ENCODE results near the gene TMEM161A.
A peak's percentile ranks its signal among the peaks of the same experiment; 100 is the strongest.
"Not testable (repeated sequence)": the region's sequence is repeated elsewhere in the genome, so short reads cannot be mapped to it uniquely, and the experiment has no call there.

TMEM161A gene

GRCh38 chr19:19138109-19138981, at the start of gene TMEM161A:
Gene TMEM161A (minus strand): TSS chr19:19138478. CDS start chr19:19138428, 50 bp downstream.
- DNase-seq (ENCODE audit: low read depth) = peak; percentile 91

GRCh38 chr19:19186742-19187141, 48.5 kb upstream of the TMEM161A start:
- no peak for DNase-seq (ENCODE audit: low read depth)

GRCh38 chr19:19185853-19186740, 47.8 kb upstream of the TMEM161A start:
- DNase-seq (ENCODE audit: low read depth) = peak; percentile 41

- no peak for DNase-seq (ENCODE audit: low read depth)
These were observed 43.3 kb upstream of the TMEM161A start for GRCh38 chr19:19181488-19181998.

GRCh38 chr19:19179548-19180441, 41.5 kb upstream of the TMEM161A start:
- DNase-seq (ENCODE audit: low read depth) = no peak

- no peak for DNase-seq (ENCODE audit: low read depth)
These were observed 38.7 kb upstream of the TMEM161A start for GRCh38 chr19:19176950-19177349.

- DNase-seq (ENCODE audit: low read depth) = not testable (repeated sequence)
These were observed 35.0 kb upstream of the TMEM161A start for GRCh38 chr19:19173243-19173642.

GRCh38 chr19:19171821-19172532, 33.7 kb upstream of the TMEM161A start:
- no peak for DNase-seq (ENCODE audit: low read depth)

- no peak for DNase-seq (ENCODE audit: low read depth)
These were observed 32.8 kb upstream of the TMEM161A start for GRCh38 chr19:19170873-19171672.

GRCh38 chr19:19170053-19170872, 32.0 kb upstream of the TMEM161A start, which contains the start of gene MEF2B:
Gene MEF2B (minus strand): TSS chr19:19170263. CDS start chr19:19150735, 19,528 bp downstream.
- peak; percentile 49 for DNase-seq (ENCODE audit: low read depth)

GRCh38 chr19:19169236-19170052, 31.2 kb upstream of the TMEM161A start:
- no peak for DNase-seq (ENCODE audit: low read depth)

GRCh38 chr19:19167612-19168011, 29.3 kb upstream of the TMEM161A start:
- no peak for DNase-seq (ENCODE audit: low read depth)

GRCh38 chr19:19165396-19165795, 27.1 kb upstream of the TMEM161A start:
- DNase-seq (ENCODE audit: low read depth) = no peak

GRCh38 chr19:19162495-19162894, 24.2 kb upstream of the TMEM161A start:
- DNase-seq (ENCODE audit: low read depth) = no peak

GRCh38 chr19:19160461-19161035, 22.3 kb upstream of the TMEM161A start:
- DNase-seq (ENCODE audit: low read depth) = no peak

- no peak for DNase-seq (ENCODE audit: low read depth)
These were observed 21.3 kb upstream of the TMEM161A start for GRCh38 chr19:19159534-19159933.

GRCh38 chr19:19157808-19158207, 19.5 kb upstream of the TMEM161A start:
- DNase-seq (ENCODE audit: low read depth) = no peak

Data from stimulated activated CD8-positive, alpha-beta memory T cell treated with anti-CD3 and anti-CD28 coated beads, Interleukin-7, amount 100 ng/mL, for 24 hours (primary cell).